Lower leg skin (tissue), 4 donors: Measurements from ENCODE around the gene MBD3L5. TPM values are rescaled to one million over a fixed set of nuclear protein-coding genes. Genes with fewer than 3 reads are reported as not detected.

Experiments
- DNase-seq, 2 donors: peaks; one replicate each; pipeline ENCODE4 v3.0.0-alpha.2; 2019; ENCODE audit warnings: low spot score in 2 of 2
- H3K4me3 ChIP-seq: fragments of 200-600 bp; sonication (generic); 2 replicates; pipeline ENCODE4 v1.5.1; 2017; ENCODE audit warnings: mild to moderate bottlenecking, low read depth; ENCODE audit not compliant: poor library complexity, severe bottlenecking
- CTCF ChIP-seq, 3 donors: fragments of 450-650 bp; IDR thresholded peaks; one replicate each; pipeline ENCODE4 v1.5.1; 2016; ENCODE audit warnings: antibody characterized with exemption in 3 of 3, mild to moderate bottlenecking in 3 of 3, moderate library complexity in 2 of 3
- POLR2A ChIP-seq, 2 donors: fragments of 450-650 bp; IDR thresholded peaks; one replicate each; pipeline ENCODE4 v1.6.1; 2016 to 2017; ENCODE audit warnings: antibody characterized with exemption in 2 of 2, mild to moderate bottlenecking in 1 of 2, moderate library complexity in 1 of 2
- WGBS, 2 donors: methylation state at CpG; one replicate each; pipeline ENCODE4 v1.1.5; 2018; 5-methylcytosine and 5-hydroxymethylcytosine counted together
- intact Hi-C: fragments of 100-400 bp; cut with DNase I; formaldehyde crosslinking; loops from one replicate; pipeline ENCODE4 v1.15.0; 2023; ENCODE audit warnings: low total_unique reads
- total RNA-seq, 4 donors: library from RNA; depleted of rRNA; stranded (reverse); fragments of >200 nt; gene quantifications; one replicate each; pipeline ENCODE4 v1.1.0, GENCODE V29; 2016

The MBD3L5 gene
- total RNA-seq, 4 donors from 2014 or later: not detected

GRCh38 chr19:7067716-7068115 lies 37.3 kb downstream of the MBD3L5 start:
- no peak overlapping the region for H3K4me3 ChIP-seq
- no peak for DNase-seq
- TF ChIP-seq POLR2A (IDR thresholded peaks at IDR 0.05) (no peak), CTCF (IDR thresholded peaks at IDR 0.05) (no peak)
- intact Hi-C loops: no loop called here
- 64 to 74% methylated on average over 2 of the region's 2 CpGs for WGBS, 2 donors

- intact Hi-C loops: no loop called here
- DNase-seq: no peak
- H3K4me3 ChIP-seq: no peak overlapping the region
- WGBS, 2 donors: 84 to 85% methylated on average over 6 of the region's 6 CpGs
- no peak for TF ChIP-seq CTCF (IDR thresholded peaks at IDR 0.05)
- TF ChIP-seq POLR2A (IDR thresholded peaks at IDR 0.05): no peak
Measured at GRCh38 chr19:7068599-7068998, 38.2 kb downstream of the MBD3L5 start.

GRCh38 chr19:7069042-7069903 lies 38.9 kb downstream of the MBD3L5 start, which contains the start of gene ZNF557:
Gene ZNF557 (plus strand): TSS chr19:7069703. CDS start chr19:7075075, 5,372 bp downstream.
- DNase-seq: peak; percentile 98 to 100
- intact Hi-C loops: no loop called here
- H3K4me3 ChIP-seq: peak within 1 kb of the TSS; percentile 94
- TF ChIP-seq CTCF (IDR thresholded peaks at IDR 0.05) (no peak), POLR2A (IDR thresholded peaks at IDR 0.05) (no peak)
- 1 to 2% methylated on average over 32 to 37 of the region's 56 CpGs for WGBS, 2 donors

GRCh38 chr19:7069904-7070226 lies 39.5 kb downstream of the MBD3L5 start:
- H3K4me3 ChIP-seq: peak overlapping the region; percentile 94
- WGBS, 2 donors: 0% methylated on average over 12 of the region's 12 CpGs
- intact Hi-C loops: no loop called here
- DNase-seq: no peak
- TF ChIP-seq CTCF (IDR thresholded peaks at IDR 0.05): no peak
- TF ChIP-seq POLR2A (IDR thresholded peaks at IDR 0.05): no peak

GRCh38 chr19:7072541-7072940 lies 42.2 kb downstream of the MBD3L5 start:
- no peak overlapping the region for H3K4me3 ChIP-seq
- no peak for DNase-seq
- intact Hi-C loops: no loop called here
- WGBS, 2 donors: 80 to 97% methylated on average over 6 of the region's 6 CpGs
- TF ChIP-seq CTCF (IDR thresholded peaks at IDR 0.05) (no peak), POLR2A (IDR thresholded peaks at IDR 0.05) (no peak)
